Stimulated activated CD8-positive, alpha-beta memory T cell treated with anti-CD3 and anti-CD28 coated beads, Interleukin-2, amount 100 ng/mL, for 1 hour (primary cell): ENCODE measurements around the gene DYNC2LI1.

Source experiments
- DNase-seq, 2 donors: peaks; one replicate each; pipeline ENCODE4 v3.0.0-alpha.2; 2020; ENCODE audit warnings: low read depth in 2 of 2

DYNC2LI1 gene

DNA sequence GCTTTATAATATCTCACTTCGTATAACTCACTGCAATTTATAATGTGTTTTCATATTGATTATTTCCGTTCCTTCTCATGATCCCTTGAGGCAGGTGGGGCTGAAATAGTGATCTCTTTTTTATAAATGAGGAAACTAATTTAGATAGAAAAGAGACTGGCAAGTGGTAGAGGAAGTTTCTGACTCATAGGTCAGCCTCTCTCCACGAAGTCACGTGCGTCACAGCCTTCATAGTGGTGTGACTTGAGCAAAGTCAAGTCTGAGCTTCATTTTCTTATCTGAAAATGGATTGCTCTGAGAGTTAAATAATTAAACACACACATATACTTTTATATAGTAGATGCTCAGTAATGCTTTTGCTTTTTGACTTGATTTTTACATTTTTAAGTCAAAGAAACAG is 44.9 kb downstream of the DYNC2LI1 start:
- DNase-seq, result no peak

DNA sequence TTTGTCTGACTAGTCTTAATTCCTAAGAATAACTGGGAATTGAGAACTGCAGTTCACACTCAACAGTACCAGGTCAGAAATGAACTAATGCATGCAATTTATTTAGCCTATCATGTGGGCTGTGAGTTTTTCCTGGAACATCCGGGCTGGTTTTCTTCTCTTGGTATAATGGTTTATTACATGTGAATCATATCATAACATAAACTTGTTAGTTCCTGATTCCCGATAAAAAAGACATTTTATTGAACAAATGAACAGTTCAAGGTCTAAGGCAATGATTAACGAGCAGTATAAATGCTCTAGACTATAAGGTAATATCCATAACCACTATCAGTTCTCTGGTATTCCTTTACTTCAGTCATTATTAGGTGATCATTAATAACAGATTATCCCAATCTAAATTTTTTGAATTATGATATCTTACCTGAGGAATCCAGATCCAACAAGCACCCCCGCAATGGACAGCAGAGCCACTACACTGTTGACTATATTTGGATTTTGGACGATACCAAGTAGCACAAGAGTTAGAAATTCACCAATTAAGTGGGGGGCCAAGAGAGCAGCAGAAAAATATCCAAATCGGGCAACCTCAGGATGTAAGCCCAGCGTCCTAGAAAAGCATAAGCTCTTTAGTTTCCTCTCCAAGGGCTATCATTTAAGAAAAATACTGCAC is 45.8 kb downstream of the DYNC2LI1 start:
- DNase-seq, result no peak

DNA sequence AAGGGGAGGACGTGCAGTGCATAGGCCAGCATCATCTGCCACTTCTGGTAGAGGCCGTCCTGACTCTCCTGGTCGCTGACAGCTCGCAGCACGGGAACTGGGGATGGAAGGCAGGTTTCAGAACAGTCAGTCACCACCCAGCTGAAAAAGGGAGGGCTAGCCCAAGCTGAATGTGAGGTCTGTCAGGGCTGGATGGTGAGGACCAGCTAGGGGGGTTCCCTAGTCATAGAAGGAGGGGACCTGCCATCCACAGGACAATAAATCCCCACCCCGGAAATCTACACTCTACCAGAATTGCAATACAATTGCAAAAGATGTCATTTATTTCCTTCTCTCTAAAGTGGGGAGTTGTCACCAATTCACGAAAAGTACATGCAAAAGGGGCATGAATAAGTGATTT is 49.0 kb downstream of the DYNC2LI1 start:
- DNase-seq, result no peak

DNA sequence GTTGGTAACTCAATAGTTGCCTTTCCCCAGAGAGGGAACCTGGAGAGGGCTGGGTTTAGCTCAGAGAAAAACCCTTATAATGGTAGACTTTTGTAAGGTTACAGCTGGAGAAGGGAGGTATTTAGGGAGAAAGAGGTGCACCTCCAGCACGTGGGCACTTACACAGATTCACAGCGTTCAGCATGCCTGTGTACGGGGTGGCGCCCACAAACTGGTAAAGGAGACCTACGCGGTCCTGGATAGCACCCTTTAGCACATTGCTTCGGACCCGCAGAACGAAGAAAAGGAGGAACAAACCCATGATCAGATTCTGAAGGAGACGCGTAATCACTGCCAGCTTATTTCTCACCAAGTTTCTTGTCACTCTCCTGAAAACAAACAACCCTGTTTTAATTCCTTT is 49.9 kb downstream of the DYNC2LI1 start:
- no peak for DNase-seq

DNA sequence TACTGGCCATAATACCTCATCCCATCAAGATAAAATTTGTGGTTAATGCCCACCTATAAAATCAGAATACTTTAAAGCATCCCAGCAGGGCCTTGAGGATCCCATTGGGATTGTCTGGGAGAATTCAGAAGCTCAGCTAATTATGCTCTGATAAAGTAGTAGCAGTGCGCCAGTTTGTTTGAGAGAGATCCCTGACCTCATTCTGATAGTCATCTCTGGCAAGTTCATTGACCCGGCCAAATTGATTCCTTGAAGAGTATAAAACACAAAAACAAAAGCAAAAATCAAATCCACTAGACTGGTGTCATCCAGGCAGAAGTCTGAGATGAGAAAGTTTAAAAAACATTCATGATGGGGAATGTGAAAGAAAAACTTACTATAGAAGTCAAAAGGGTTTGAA is 50.7 kb downstream of the DYNC2LI1 start:
- no peak for DNase-seq

DNA sequence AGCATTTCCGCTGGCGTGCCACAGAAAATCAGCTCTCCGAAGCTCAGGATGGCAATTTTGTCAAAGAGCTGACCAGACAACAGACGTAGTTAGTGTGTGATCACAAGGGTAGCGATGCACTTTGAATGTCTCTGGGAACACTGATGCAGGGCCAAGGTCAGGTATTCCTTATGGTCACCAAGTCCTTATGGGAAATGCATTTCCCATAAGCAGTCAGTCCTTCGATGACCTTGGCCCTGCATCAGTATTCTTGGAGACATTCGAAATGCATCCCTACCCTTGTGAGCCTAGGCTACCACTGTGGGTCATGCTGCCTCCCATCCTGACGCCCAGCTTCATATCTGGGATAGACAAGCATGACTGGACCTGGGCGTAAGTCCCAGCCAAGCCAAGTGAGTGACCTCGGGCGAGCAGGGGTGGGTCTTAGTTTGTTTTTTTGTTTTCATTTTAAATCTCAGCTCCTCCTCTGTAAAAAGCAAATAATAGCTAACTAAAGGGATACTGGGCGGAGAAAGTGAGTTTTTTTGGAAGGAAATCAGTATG is 51.2 kb downstream of the DYNC2LI1 start:
- no peak for DNase-seq

DNA sequence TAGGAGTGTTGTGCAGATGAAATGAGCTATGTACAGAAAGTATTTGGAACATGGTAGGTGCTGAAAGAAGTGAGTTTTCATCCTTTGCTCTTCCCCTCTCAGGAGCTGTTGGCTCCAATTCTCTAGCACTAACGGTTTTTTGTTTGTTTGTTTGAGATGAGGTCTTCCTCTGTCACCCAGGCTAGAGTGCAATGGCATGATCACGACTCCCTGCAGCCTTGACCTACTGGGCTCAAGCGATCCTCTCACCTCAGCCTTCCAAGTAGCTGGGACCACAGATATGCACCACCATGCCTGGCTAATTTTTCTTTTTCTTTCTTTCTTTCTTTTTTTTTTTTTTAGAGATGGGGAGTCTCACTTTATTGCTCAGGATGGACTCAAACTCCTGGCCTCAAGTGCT is 52.0 kb downstream of the DYNC2LI1 start:
- DNase-seq, result no peak

DNA sequence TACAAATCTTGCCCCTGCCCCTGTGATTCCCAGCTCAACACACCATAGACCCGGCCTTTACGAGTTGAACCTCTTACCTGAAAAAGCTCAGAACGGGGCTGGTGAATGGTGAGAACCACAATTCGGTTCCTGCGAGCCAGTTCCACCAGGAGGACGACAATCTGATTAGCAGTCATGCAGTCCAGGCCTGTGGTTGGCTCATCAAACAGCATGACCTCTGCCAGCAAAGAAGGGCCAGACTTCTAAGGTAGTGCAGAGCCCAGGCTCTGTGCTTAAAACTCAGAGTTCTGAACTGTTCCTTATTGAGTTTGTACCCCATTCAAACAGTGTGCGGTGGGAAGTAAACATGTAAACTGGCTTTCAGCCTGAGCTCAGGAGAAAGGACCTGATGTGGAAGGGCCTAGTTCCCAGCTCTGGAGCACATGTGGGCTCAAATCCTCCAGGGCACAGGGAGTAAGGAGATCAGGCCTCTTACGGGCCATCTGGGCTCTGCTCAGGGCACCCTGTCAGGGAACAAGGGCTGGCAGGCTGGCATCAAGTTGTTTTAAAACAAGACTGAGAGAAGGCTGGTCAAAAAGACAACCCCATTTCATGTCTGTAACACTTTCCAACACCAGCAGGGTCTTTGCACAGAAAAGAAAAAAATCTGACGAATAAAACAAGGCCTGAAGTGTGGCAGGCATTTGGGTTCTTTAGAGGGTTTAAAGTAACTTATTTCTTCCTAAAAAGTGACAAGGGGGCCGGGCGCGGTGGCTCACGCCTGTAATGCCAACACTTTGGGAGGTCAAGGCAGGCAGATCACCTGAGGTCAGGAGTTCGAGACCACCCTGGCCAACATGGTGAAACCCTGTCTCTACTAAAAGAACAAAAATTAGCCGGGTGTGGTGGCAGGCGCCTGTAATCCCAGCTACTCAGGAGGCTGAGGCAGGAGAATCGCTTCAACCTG is 52.7 kb downstream of the DYNC2LI1 start:
- DNase-seq, result no peak

DNA sequence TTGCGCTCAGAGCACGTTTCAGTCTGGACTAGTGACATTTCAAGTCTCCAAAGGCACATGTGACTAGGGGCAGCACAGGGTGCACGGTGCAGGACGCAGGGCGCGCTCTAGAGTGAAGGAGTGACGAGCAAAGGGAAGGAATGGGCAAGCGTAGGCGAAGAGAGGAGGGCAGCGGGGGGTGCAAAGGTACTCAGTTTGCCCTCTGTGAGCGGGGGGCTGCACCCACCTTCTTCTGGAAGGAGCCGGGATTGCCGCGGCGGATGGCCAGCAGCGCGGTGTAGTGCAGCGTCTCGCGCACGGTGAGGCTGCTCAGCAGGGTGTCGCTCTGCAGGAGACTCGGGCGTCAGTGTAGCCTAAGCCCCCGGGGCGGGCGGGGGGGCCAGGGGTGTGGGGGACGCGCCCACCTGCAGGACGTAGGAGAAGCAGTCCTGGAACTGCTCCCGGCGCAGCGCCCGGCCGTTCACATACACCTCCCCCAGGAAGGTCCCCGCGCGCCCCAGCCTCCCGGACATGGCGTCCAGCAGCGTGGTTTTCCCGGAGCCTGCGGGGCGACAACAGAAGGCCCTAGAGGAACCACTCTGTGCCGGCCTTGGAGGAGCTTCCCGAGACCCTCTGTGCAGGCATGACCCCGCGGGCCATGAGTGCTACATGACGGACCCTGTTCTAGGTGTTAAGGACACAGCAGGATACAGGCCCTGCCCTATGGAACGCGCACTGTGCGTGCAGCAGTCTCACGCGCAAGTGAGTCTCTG is 57.9 kb downstream of the DYNC2LI1 start:
- DNase-seq, result no peak

DNA sequence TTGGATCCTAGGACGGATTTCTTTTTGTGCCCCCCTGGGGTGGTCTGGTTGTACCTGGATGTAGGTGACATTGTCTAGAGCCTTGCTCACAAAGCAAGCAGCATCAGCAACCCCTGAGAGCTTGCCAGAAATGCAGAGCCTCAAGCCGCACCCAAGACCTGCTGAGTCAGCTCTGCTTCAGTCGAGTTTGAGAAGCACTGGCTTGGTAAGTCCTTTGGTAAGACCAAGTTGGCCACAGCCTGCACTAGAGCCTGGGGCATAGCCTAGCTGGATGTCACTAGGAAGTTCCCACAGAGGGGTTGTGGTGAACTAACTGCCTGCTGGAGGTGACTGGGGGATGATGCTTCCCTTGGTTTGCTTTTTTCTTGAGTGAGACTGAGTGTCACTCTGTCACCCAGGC is 58.6 kb downstream of the DYNC2LI1 start:
- DNase-seq, result no peak

DNA sequence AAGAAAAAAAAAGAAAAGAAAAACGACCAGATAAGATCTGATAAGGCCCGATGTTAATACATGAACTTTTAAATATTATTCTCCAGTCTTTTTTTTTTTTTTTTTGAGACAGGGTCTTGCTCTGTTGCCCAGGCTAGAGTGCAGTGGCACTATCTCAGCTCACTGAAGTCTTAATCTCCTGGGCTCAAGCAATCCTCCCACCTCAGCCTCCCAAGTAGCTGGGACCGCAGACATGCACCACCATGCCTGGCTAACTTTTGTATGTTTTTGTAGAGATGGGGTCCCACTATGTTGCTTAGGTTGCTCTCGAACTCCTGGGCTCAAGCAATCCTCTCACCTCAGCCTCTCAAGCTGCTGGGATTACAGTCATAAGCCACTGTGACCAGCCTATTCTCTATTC is 63.2 kb downstream of the DYNC2LI1 start:
- DNase-seq, result no peak

DNA sequence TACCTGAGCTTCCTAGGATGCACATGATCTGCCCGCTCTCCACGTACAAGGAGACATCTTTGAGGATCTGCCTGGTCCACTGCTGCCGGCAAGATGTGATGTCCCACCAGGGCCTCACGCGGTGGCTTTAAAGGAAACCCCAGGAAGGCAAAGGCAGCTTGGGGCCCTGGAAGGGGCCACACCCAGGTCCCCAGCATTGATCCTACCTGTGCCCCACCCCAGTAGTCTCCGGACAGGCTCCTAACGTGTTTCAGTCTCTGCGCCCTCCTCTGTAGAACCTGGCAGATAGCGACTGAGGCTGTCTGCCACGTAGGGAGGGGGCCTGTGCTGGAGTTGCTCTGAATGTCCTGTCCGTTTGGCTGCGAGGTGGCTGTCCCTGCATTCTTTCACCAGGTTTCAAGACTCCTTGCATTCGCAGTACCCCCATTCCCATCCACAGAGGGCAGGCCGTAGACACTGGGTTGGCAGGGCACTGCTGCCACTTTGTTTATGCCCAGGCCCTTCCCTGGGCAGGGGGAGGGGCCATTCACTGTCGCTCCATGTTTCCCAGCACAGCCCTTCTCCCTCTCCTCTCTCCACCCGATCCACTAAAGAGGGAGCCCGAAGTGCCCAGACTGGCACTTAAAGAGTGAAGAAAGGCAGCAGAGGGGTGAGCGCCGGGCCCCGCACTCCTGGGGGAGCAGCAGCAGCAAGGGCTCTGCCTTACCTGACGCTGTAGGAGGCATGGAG is 64.2 kb downstream of the DYNC2LI1 start:
- no peak for DNase-seq

DNA sequence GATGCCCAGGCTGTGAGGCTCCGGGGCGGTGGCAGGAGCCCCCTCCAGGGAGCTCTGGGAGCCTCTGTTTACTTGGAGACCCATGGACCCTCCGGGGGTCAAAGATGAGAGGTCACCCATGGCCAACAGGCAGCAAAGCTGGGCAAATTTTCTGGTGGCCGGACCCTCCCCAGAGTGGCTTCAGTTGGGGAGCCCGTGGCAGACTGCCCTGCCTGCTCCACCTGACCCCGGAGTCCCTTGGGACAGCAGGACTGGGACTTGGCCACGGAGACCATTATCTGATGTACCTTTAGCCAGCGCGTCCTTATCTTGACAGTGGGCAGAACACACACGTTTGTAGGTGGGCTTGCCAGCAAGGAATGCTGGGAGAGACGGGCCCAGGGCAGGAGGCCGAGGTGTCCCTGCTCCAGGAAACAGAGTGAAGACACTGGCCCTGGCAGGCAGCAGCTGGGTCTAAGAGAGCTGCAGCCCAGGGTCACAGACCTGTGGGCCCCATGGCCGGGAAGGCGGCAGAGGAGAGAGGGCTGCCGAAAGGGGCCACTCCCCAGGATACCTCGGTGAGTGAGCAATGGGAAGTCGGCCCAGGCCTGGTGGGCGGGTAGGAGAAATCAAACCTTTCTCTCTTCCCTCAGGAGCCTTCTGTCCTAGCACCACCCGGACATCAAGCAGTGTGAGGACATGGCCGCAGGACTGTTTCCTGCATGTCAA is 64.9 kb downstream of the DYNC2LI1 start, which contains the start of the genes ABCG5 and ABCG8:
Gene ABCG5 (minus strand): TSS at position 280 of the 708 bp plus-strand sequence. CDS start 160 bp downstream, at position 120.
Gene ABCG8 (plus strand): TSS at position 412 of the 708 bp plus-strand sequence. CDS start 83 bp downstream, at position 495.
- no peak for DNase-seq

DNA sequence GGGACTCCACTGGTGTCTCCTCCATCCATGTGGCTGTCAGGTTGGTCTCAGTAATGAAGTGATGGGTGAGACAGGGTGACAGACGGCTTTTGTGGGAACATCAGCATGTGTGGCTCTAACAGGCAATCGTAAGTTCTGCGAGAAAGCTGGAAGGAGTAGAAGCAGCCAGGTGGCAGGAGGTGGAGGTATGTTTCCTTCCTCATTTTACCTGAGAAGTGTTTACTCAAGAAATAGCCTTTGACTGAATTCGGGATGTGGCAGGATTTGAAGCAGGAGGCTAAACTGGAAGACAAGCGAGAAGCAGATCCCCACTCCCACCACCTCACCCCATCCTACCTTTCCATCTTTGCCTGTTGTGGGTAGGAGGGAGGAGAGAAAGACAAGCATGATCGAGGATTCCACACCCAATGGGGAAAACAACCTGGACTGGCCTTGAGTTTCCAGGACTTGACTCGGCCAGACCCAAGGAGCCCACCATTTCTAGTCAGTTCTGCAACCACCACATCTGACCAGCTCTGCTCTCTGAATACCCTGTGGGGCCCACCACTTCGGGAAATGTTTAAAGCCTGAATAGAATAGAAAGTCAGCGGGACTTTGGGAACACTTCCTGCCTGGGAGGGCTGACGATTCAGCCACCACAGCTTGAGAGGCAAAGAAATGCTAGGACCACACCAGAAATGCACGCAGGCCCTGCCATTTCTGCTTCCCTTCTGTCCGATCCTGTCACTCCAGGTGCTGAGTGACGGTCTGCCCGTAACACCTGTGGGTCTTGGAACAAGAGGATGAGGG is 66.1 kb downstream of the DYNC2LI1 start:
- DNase-seq, result no peak

DNA sequence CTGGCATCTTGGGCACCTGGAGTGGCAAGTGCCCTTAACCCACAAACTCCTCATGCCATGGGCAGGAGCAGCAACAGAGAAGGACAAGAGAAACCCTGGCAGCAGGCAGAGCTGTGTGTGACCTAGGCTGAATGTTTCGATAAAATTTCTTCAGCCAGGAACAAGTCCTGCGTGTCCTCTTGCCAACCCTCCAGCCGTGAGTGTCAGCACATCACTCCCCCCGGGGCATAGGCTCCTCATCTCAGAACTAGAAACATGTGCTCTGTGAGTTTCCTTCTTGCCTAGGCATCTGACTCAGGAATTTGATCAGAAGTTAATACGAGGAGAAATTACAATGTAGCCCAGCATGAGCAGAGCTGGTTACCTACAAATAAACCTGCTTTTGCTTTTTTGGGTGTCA is 67.1 kb downstream of the DYNC2LI1 start:
- no peak for DNase-seq

DNA sequence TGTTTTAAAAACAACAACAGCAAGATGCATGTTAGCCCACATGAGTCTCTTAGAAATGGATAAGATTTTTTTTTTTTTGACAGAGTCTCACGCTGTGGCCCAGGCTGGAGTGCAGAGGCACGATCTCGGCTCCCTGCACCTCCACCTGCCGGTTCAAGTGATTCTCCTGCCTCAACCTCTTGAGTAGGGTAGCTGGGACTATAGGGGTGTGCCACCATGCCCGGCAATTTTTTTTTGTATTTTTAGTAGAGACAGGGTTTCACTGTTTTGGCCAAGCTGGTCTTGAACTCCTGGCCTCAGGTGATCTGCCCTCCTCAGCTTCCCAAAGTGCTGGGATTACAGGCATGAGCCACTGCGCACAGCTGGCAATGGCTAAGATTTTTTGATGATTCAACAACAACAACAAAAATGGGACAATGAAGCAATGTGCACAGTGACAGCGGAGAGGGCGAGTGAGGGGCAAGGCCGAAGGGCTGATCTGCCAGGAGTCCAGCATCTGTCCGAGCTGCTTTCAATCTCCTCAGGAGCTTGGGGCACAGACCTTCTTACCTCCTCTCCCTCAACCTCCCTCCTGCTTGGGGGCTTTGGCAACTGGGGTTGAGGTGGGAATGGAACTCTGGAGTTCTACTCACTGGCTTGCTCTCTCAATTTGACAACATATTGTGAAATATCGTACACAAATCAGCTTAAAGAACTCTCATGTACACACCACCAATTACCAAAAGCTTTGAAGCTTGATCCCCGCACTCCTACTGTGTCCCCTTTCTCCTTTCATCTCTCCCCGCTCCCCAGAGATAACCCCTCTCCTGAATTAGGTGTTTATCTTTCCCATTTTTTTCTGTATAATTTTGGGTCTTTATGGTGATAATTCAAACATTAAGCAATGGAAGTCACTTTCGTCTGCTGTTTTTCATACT is 68.4 kb downstream of the DYNC2LI1 start:
- DNase-seq, result no peak

DNA sequence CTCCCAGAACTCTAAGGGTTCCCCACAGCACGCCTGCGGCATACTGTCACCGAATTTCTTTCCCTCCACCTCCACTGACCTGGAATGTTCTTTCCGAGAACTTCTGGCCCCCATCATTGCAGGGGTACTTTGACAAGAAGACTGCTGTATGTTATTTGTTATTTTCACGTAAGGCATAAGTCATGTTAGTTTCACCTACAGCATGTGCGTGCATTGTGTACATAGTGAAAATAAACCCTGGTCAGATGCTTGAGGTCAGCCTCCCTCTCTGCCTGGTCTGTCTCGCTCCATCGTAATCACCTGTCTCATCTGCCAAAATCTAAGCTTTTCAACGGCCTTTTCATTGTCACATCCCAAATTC is 69.0 kb downstream of the DYNC2LI1 start:
- DNase-seq, result no peak

DNA sequence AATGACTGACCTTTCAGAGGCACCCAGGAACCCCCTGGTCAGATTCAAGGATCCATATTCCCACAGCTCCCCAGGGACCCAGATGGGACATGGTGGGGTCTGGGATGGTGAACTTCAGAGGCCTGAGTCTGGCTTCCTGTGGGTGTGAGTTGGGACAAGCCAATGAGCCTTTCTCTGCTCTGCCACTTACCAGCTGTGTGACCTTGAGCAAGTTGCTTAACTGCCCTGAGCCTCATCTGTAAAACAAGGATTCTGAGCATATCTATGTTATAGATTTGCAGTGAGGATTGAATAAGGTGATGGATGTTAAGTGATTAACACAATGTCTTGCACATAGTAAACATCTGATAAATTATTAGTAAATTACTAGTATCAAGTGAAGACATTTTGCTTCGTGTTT is 71.3 kb downstream of the DYNC2LI1 start:
- DNase-seq, result no peak
